ENCODE results near the gene SELENOK. TPM values are rescaled to one million over a fixed set of nuclear protein-coding genes. Genes with fewer than 3 reads are reported as not detected.

SELENOK gene
- total and polyA plus RNA-seq, 5 donors from 2014 or later = 127 to 158 (median 145) TPM

DNA sequence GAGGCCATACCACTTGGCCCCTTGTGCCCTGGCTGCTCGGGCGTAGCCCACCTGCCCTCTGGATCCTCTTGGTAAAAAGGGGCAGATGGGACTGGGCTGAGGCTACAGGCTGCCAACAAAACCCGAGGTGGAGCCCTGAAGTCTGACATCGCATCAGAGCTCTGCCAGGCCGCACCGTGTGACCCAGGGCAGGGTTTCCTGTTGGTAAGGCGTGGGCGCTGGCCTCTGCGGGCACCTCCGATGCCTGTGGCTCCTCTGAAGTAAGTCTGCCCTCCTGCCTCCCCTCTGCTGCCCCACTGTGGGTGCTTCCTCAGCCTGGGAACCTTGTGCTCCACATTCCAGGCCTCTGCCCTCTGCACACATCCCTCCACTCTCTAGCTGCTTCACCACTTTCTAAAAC, 54.3 kb downstream of the SELENOK start:
- Mint-ChIP-seq H3K9me3 (peaks cover 0 to 2% (median 0%) of the 10 kb centered on the region in 7 donors), H3K27me3 (peaks cover 9% of the 10 kb centered on the region), H3K4me3 (peak overlapping the region in 1 of 4 donors; percentile 47), H3K27ac (no peak overlapping the region), H3K36me3 (no peaks in the 10 kb centered on the region), H3K4me1 (no peaks in the 10 kb centered on the region)
- Histone ChIP-seq H3K4me1 (ENCODE audit: control insufficient read depth, insufficient read depth, low read length, poor library complexity, severe bottlenecking) (peaks cover 8% of the 10 kb centered on the region), H3K4me3 (ENCODE audit: low read depth, low read length) (no peak overlapping the region), H3K27me3 (ENCODE audit: control insufficient read depth, insufficient read depth, low read length) (no peaks in the 10 kb centered on the region), H3K27ac (ENCODE audit: insufficient read depth, low read length, poor library complexity, severe bottlenecking) (no peak overlapping the region), H3K9me3 (ENCODE audit: control insufficient read depth in 2 of 2, low read length in 2 of 2) (no peaks in the 10 kb centered on the region), H3K36me3 (ENCODE audit: control insufficient read depth, insufficient read depth, low read length) (no peaks in the 10 kb centered on the region)
- DNase-seq = peak in 1 of 3 donors; percentile 17
- ATAC-seq (ENCODE audit: low read depth in 2 of 2) = peak in 1 of 2 donors; percentile 33

- Mint-ChIP-seq H3K9me3 (peaks cover 0 to 2% (median 0%) of the 10 kb centered on the region in 7 donors), H3K27me3 (peaks cover 9% of the 10 kb centered on the region), H3K4me1 (no peaks in the 10 kb centered on the region), H3K36me3 (no peaks in the 10 kb centered on the region), H3K4me3 (no peak overlapping the region), H3K27ac (peak overlapping the region in 1 of 3 donors; percentile 78)
- Histone ChIP-seq H3K4me3 (ENCODE audit: low read depth, low read length) (no peak overlapping the region), H3K36me3 (ENCODE audit: control insufficient read depth, insufficient read depth, low read length) (no peaks in the 10 kb centered on the region), H3K27me3 (ENCODE audit: control insufficient read depth, insufficient read depth, low read length) (no peaks in the 10 kb centered on the region), H3K9me3 (ENCODE audit: control insufficient read depth in 2 of 2, low read length in 2 of 2) (no peaks in the 10 kb centered on the region), H3K4me1 (ENCODE audit: control insufficient read depth, insufficient read depth, low read length, poor library complexity, severe bottlenecking) (peaks cover 6% of the 10 kb centered on the region), H3K27ac (ENCODE audit: insufficient read depth, low read length, poor library complexity, severe bottlenecking) (no peak overlapping the region)
- ATAC-seq (ENCODE audit: low read depth in 2 of 2) (no peak), DNase-seq (no peak)
These were observed 55.4 kb downstream of the SELENOK start for GRCh38 chr3:53836084-53836872.

GRCh38 chr3:53835257-53835656, 56.4 kb downstream of the SELENOK start:
- Histone ChIP-seq H3K27me3 (ENCODE audit: control insufficient read depth, insufficient read depth, low read length) (no peaks in the 10 kb centered on the region), H3K4me1 (ENCODE audit: control insufficient read depth, insufficient read depth, low read length, poor library complexity, severe bottlenecking) (peaks cover 6% of the 10 kb centered on the region), H3K9me3 (ENCODE audit: control insufficient read depth in 2 of 2, low read length in 2 of 2) (no peaks in the 10 kb centered on the region), H3K4me3 (ENCODE audit: low read depth, low read length) (no peak overlapping the region), H3K36me3 (ENCODE audit: control insufficient read depth, insufficient read depth, low read length) (no peaks in the 10 kb centered on the region), H3K27ac (ENCODE audit: insufficient read depth, low read length, poor library complexity, severe bottlenecking) (no peak overlapping the region)
- H3K4me3 Mint-ChIP-seq = no peak overlapping the region
- ATAC-seq (ENCODE audit: low read depth in 2 of 2) (no peak), DNase-seq (no peak)
- H3K27me3 Mint-ChIP-seq = peaks cover 9% of the 10 kb centered on the region
- H3K36me3 Mint-ChIP-seq = no peaks in the 10 kb centered on the region
- no peaks in the 10 kb centered on the region for H3K4me1 Mint-ChIP-seq
- H3K9me3 Mint-ChIP-seq = peaks cover 0 to 2% (median 0%) of the 10 kb centered on the region in 7 donors
- H3K27ac Mint-ChIP-seq = no peak overlapping the region

GRCh38 chr3:53834429-53835095, 57.1 kb downstream of the SELENOK start:
- no peak for ATAC-seq (ENCODE audit: low read depth in 2 of 2)

More at GRCh38 chr3:53834429-53835095, 57.1 kb downstream of the SELENOK start:
- H3K4me1 ChIP-seq (ENCODE audit: control insufficient read depth, insufficient read depth, low read length, poor library complexity, severe bottlenecking) = peaks cover 6% of the 10 kb centered on the region
- no peak overlapping the region for H3K4me3 ChIP-seq (ENCODE audit: low read depth, low read length)
- no peaks in the 10 kb centered on the region for H3K36me3 Mint-ChIP-seq
- H3K4me3 Mint-ChIP-seq = no peak overlapping the region
- no peaks in the 10 kb centered on the region for H3K27me3 ChIP-seq (ENCODE audit: control insufficient read depth, insufficient read depth, low read length)
- H3K9me3 ChIP-seq (ENCODE audit: control insufficient read depth in 2 of 2, low read length in 2 of 2) = no peaks in the 10 kb centered on the region
- peaks cover 0 to 2% (median 0%) of the 10 kb centered on the region in 7 donors for H3K9me3 Mint-ChIP-seq
- no peaks in the 10 kb centered on the region for H3K4me1 Mint-ChIP-seq
- H3K27ac ChIP-seq (ENCODE audit: insufficient read depth, low read length, poor library complexity, severe bottlenecking) = no peak overlapping the region
- no peak for DNase-seq
- H3K27ac Mint-ChIP-seq = no peak overlapping the region
- H3K27me3 Mint-ChIP-seq = peaks cover 2% of the 10 kb centered on the region
- H3K36me3 ChIP-seq (ENCODE audit: control insufficient read depth, insufficient read depth, low read length) = no peaks in the 10 kb centered on the region

Other genes starting within 250 kb of the SELENOK start
- gene CHDH, start 45.4 kb downstream of the SELENOK start, total RNA-seq = 4.3 TPM
- 1 to 10 TPM in 2 of 4 donors, under 1 TPM in 2; 0.45 to 1.4 (median 0.89) TPM for gene CHDH, start 45.4 kb downstream of the SELENOK start, polyA plus RNA-seq
- 2.5 TPM for gene IL17RB, start 45.3 kb downstream of the SELENOK start, total RNA-seq
- gene IL17RB, start 45.3 kb downstream of the SELENOK start, polyA plus RNA-seq = 1 to 10 TPM; 3.1 to 5.1 (median 4.1) TPM
- 35.8 TPM for gene ACTR8, start 9.7 kb downstream of the SELENOK start, total RNA-seq
- gene ACTR8, start 9.7 kb downstream of the SELENOK start, polyA plus RNA-seq = 10 to 100 TPM; 18.5 to 24.9 (median 19.5) TPM
- not detected for gene CACNA2D3, start 230.7 kb upstream of the SELENOK start, total RNA-seq
- not detected for gene CACNA2D3, start 230.7 kb upstream of the SELENOK start, polyA plus RNA-seq

All from CD4-positive, CD25-positive, alpha-beta regulatory T cell (primary cell).